Panc1 (cell line): ENCODE results near the gene FSTL5. TPM values are rescaled to one million over a fixed set of nuclear protein-coding genes. Genes with fewer than 3 reads are reported as not detected.

Source experiments
- ATAC-seq: fragments of 200-7000 bp; cut with Tn5 transposase; 2 replicates; pipeline ENCODE4 v1.9.1; 2020; ENCODE audit warnings: mild to moderate bottlenecking, moderate library complexity
- BruUV-seq: library from RNA; stranded (reverse); fragments of 400-500 nt; replicated peaks from 2 replicates; lab custom pipeline; 2021; lab: Mats Ljungman, UMichigan
- CTCF ChIA-PET: fragments of 300-600 bp; sonication (Branson Sonifier 250); formaldehyde crosslinking; loops from one replicate; lab custom pipeline; 2022; ENCODE audit warnings: antibody characterized with exemption; lab: Charles Lee
- POLR2A ChIA-PET: fragments of 300-600 bp; sonication (Branson Sonifier 250); formaldehyde crosslinking; loops from one replicate; lab custom pipeline; 2022; ENCODE audit warnings: antibody characterized with exemption; lab: Charles Lee
- DNase-seq: peaks from one replicate; pipeline ENCODE4 v3.0.0-alpha.2; 2010; ENCODE audit warnings: low read depth, low spot score
- H3K27ac ChIP-seq: 2 replicates; pipeline ENCODE4 v1.5.1; 2011; ENCODE audit warnings: mild to moderate bottlenecking, low read length, inconsistent platforms
- H3K27me3 ChIP-seq: fragments of 200-500 bp; sonication (Bioruptor generic); 2 replicates; pipeline ENCODE4 v1.6.0; 2014; ENCODE audit warnings: low read length, inconsistent platforms; ENCODE audit not compliant: control insufficient read depth, insufficient read depth
- H3K36me3 ChIP-seq: fragments of 200-500 bp; sonication (Bioruptor generic); 2 replicates; pipeline ENCODE4 v1.5.1; 2014; ENCODE audit warnings: inconsistent platforms, mild to moderate bottlenecking, low read length, moderate library complexity; ENCODE audit not compliant: control insufficient read depth, insufficient read depth
- H3K4me1 ChIP-seq: 2 replicates; pipeline ENCODE4 v1.5.1; 2011; ENCODE audit warnings: inconsistent platforms, mild to moderate bottlenecking, low read length, moderate library complexity; ENCODE audit not compliant: control insufficient read depth, insufficient read depth
- H3K4me3 ChIP-seq, 2 experiments: 2 replicates each; pipeline ENCODE4 v1.5.1; 2011 to 2012; ENCODE audit warnings: low read depth in 2 of 2, low read length in 2 of 2, mild to moderate bottlenecking in 2 of 2, inconsistent platforms in 1 of 2, moderate library complexity in 1 of 2
- H3K9me3 ChIP-seq: fragments of 200-500 bp; sonication (Bioruptor generic); 2 replicates; pipeline ENCODE4 v1.5.1; 2014; ENCODE audit warnings: low read depth, mild to moderate bottlenecking, inconsistent platforms, low read length, moderate library complexity; ENCODE audit not compliant: control insufficient read depth, insufficient read depth
- CTCF ChIP-seq: fragments of 450-650 bp; IDR thresholded peaks from 2 replicates; pipeline ENCODE4 v1.5.1; 2017; ENCODE audit warnings: mild to moderate bottlenecking
- POLR2AphosphoS5 ChIP-seq: IDR thresholded peaks from 2 replicates; pipeline ENCODE4 v1.6.1; 2012; ENCODE audit warnings: mild to moderate bottlenecking, low read depth, low read length, moderate library complexity
- REST ChIP-seq, 2 experiments: IDR thresholded peaks; 2 replicates each; pipeline ENCODE4 v1.6.1; 2011 to 2012; ENCODE audit warnings: low read depth in 2 of 2, control low read depth in 1 of 2, low read length in 1 of 2, mild to moderate bottlenecking in 1 of 2, moderate library complexity in 1 of 2; ENCODE audit not compliant: insufficient read depth in 1 of 2
- SIN3A ChIP-seq: IDR thresholded peaks from 2 replicates; pipeline ENCODE4 v1.6.1; 2012; ENCODE audit warnings: low read depth, mild to moderate bottlenecking, low read length, moderate library complexity, borderline replicate concordance; ENCODE audit not compliant: insufficient read depth
- TCF7L2 ChIP-seq: IDR thresholded peaks from 2 replicates; pipeline ENCODE4 v1.6.1; 2011; ENCODE audit warnings: mild to moderate bottlenecking, low read depth, low read length, inconsistent platforms
- in situ Hi-C: cut with HindIII; loops from 2 replicates; pipeline ENCODE4 v1.10.0; 2016; ENCODE audit warnings: low sequenced_read_pairs, low pct_unique_long_range_greater_than_20kb
- intact Hi-C: fragments of 100-400 bp; cut with micrococcal nuclease; formaldehyde crosslinking; loops from one replicate; pipeline ENCODE4 v1.10.0; 2022; ENCODE audit not compliant: unreplicated experiment
- total RNA-seq: library from RNA; stranded (reverse); gene quantifications from one replicate; pipeline ENCODE4 v1.2.1, GENCODE V29; 2021; ENCODE audit not compliant: unreplicated experiment

The FSTL5 gene
- total RNA-seq, 1 experiment from 2014 or later: 0.67 TPM

- ChIA-PET CTCF (no interaction called here), POLR2A (no interaction called here)
- ATAC-seq (no peak), DNase-seq (no peak)
- no TSS peak for BruUV-seq
- TF ChIP-seq TCF7L2 (no peak), CTCF (no peak), REST (IDR thresholded peaks at IDR 0.05; ENCODE audit: insufficient read depth in 1 of 2, low read depth in 2 of 2, low read length in 1 of 2) (no peak), SIN3A (no peak), POLR2AphosphoS5 (no peak)
- no peak overlapping the region for H3K27ac ChIP-seq
- H3K9me3 ChIP-seq: no peaks in the 10 kb centered on the region
- no peaks in the 10 kb centered on the region for H3K4me1 ChIP-seq
- H3K27me3 ChIP-seq: no peaks in the 10 kb centered on the region
- no peak overlapping the region for H3K4me3 ChIP-seq
- in situ Hi-C loops: no loop called here
- intact Hi-C loops: no loop called here
- no peaks in the 10 kb centered on the region for H3K36me3 ChIP-seq
These were observed 12.4 kb downstream of the FSTL5 start for GRCh38 chr4:162151386-162151785.

GRCh38 chr4:162149644-162150043, 14.2 kb downstream of the FSTL5 start:
- no peaks in the 10 kb centered on the region for H3K4me1 ChIP-seq
- ChIA-PET POLR2A (no interaction called here), CTCF (no interaction called here)
- ATAC-seq (no peak), DNase-seq (no peak)
- no peak for TF ChIP-seq SIN3A
- TF ChIP-seq REST (IDR thresholded peaks at IDR 0.05; ENCODE audit: insufficient read depth in 1 of 2, low read depth in 2 of 2, low read length in 1 of 2): no peak
- no peak for TF ChIP-seq CTCF
- TF ChIP-seq POLR2AphosphoS5: no peak
- TF ChIP-seq TCF7L2: no peak
- no peaks in the 10 kb centered on the region for H3K36me3 ChIP-seq
- in situ Hi-C loops (no loop called here), intact Hi-C loops (no loop called here)
- H3K27me3 ChIP-seq: no peaks in the 10 kb centered on the region
- BruUV-seq: no TSS peak
- H3K9me3 ChIP-seq: no peaks in the 10 kb centered on the region
- no peak overlapping the region for H3K4me3 ChIP-seq
- H3K27ac ChIP-seq: no peak overlapping the region
